Stimulated activated CD8-positive, alpha-beta memory T cell treated with anti-CD3 and anti-CD28 coated beads, Interleukin-15, amount 100 ng/mL, for 1 hour (primary cell): Measurements from ENCODE around the gene GRIN2B.

ENCODE experiments used
- DNase-seq: peaks from one replicate; pipeline ENCODE4 v3.0.0-alpha.2; 2020; ENCODE audit warnings: low read depth

The GRIN2B gene

DNA sequence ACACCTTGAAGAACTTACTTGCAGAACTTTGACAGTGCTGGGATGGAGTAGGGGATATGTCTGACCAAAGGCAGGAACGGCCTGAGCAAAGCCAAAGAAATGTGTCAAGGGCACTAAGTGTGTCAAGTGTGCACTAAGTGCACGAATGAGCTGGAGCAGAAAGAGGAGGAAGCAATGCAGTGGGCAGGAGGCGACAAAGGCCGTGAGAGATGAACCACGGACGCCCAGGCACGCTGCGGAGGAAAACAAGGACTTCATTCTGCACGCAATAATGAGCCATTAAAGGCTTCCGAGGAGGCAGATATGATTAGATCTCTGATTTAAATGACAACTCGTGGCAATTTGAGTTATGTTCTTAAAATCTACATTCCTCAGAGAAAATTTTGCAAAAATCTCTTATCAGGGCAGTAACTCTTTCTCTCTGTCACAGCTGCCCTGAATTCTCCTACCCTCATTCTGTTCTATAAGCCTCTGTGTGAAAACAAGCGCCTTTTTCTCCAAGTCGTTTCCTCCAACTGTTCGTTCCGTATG is 25.3 kb downstream of the GRIN2B start:
- DNase-seq, result no peak

DNA sequence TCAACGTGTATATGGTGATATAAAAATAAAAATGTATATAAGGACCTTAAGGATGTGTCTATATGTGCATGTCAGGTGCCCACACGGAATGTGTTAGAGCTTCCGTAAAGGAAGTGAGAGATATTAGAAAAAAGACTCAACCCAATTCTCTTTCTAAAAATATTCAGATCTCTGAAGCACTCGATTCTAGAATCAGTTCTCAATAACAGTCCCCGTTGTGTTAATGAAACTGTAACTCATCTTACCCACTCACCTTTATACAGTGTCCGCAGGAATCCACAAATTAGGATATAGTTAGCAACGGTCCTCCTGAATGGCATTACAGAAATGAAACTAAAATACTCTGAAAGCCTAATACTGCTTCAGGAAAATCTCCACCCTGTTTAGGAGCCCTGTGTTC is 29.3 kb downstream of the GRIN2B start:
- no peak for DNase-seq

GRCh38 chr12:13950502-13950901 is 30.9 kb downstream of the GRIN2B start:
- DNase-seq, result no peak

- no peak for DNase-seq
Measured at GRCh38 chr12:13948621-13949020, 32.8 kb downstream of the GRIN2B start.

DNA sequence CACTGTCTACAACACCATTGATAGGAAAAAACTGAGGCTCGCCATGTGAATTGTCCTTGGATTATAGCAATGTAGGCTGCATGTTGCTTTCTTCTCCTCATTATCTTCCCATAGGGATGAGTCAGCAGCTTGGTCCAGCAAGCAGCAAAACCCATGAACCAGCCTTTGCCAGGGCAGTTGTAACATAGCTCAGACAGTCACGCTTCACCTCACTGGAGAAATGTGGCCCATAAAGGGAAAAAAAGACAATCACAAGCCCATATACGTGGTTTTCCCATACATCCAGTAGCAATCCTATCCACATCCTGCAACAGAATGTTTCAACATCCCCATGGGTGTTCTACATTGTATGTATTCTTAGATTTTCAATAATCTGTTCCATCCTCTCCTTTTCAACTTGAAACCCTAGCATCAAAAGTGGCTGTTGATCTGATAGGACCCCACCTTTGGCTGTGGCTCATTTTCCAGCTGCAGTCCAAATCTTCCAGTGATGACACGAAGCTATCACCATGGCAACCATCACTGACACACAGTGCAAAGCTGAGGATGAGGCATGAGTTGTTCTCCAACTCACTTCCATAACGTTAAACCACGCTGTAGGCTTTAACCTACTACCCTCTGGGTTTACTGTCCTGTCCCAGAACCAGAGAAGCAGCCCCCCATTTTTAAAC is 34.0 kb downstream of the GRIN2B start:
- no peak for DNase-seq

DNA sequence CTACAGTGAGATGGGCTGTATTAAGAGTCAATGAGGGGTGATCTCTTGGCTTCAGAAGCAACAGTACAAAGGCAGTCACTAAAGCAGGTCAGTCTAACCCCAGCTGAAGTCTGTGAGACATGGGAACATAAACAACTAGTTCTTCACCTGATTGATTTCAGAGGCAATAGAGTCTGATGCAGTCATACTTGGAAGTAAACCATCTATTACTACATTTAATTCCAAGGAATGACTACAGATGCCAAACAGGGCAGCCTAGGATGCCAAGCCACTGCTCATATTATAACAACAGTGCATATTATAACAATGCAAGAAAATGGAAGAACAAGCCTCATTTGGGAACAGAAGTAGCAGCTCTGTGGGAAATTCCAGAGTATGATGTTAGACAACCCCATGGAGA is 35.8 kb downstream of the GRIN2B start:
- DNase-seq, result no peak

DNA sequence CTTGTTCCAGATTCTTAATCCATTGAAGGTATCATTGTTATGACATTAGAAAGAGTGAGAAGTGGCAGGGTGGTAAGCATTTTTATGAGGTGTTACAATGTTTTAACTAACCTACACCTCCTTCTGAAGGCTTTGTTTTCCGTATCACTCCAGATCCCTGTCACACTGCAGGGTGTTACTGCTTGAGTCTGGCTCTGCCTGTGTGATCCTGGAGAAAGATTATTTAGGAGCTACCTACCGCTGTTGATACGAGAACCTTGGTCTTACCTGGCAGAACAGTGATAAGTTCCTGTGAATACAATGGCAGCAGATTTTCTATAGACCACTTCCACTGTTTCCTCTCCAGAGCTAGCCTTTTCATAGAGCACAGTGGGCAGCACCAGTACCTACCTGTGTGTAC is 36.2 kb downstream of the GRIN2B start:
- no peak for DNase-seq

DNA sequence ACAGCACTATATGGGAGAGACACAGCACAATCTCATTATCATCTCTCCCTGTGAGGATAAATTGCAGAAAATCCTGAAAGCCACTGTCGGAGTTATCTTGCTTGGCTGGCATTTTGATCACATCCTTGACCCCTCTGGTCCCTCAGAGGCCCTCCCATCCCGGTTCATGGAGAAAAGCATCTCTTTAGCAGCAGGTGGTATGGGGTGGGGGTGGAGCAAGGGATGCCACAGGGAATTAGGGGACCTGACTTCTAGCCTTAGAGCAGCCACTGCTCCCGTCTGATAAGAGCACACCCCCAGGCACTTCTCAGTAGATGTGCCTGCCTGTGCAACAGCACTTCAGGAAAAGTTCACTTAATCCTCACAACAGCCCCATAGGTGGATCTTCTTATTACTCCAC is 38.6 kb downstream of the GRIN2B start:
- no peak for DNase-seq

GRCh38 chr12:13941258-13942249 is 39.8 kb downstream of the GRIN2B start:
- no peak for DNase-seq

DNA sequence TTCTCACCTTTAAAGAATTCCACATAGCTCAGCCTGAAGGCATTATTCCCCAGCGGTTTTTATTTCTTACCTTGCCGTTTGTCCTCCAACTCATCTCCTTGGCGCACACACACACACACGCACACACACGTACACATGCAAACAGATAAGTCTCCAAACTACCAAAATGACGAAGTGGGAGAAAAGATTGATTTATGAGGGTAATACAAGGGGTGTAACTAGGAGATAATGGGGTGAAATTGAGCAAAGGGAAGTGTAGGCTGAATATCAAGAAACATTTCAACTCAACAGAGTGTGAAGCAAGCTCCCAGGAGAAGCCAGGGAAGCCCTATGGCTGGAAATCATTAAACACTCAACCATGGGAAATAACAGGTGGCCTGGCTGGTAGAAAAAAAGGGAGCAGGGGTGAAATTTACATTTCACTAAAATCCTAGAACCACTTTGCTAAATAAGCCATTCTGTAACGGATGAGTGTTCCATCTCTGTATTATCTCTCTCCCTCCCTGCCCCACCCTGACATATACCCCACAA is 41.0 kb downstream of the GRIN2B start:
- DNase-seq, result no peak

DNA sequence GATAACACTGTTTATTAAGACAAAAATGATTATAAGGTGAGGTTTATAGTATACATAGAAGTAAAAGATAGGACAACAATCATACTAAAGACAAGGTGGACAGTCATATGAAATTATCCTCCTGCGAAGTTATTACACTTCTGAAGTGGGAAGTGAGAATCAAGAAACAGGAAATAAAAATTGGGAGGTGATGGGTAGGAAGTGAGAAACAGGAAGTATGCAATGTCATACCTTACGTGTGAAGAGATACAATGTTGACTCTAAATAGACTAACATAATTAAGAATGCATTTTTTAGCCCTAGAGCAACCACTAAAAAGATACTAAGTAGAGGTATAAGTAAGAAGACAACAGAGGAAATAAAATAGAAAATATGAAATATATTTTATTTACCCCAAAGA is 43.7 kb downstream of the GRIN2B start:
- DNase-seq, result no peak

DNA sequence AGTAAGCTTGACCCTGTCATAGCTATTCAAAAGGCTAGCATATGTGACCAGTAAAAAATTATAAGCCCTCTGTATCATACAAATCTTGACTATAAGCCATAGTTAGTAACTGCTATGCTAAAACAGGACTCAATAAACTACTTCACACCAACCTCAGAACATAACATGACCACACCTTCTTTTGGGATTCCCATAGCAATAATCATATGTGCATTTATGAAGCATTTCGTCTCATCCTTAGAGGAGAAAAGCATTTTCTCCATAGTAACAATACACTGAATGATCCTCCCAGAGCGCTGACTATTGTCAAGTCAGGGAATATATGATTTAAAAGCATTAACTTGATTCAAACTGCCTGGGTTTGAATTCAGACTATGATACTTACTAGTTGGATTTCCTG is 46.2 kb downstream of the GRIN2B start:
- no peak for DNase-seq
